DND-41 (cell line): Measurements from ENCODE around the gene PTGES.

Experiments used
- CTCF ChIP-seq: IDR thresholded peaks from 2 replicates; pipeline ENCODE4 v1.5.1; 2012; ENCODE audit warnings: borderline replicate concordance, low read length, moderate library complexity, mild to moderate bottlenecking; ENCODE audit not compliant: poor library complexity, severe bottlenecking; ENCODE audit errors: extremely low read depth
- EZH2 ChIP-seq: IDR thresholded peaks from 3 replicates; pipeline ENCODE4 v1.6.1; 2012; ENCODE audit warnings: borderline replicate concordance, low read depth, mild to moderate bottlenecking, moderate library complexity, low read length, inconsistent platforms; ENCODE audit not compliant: severe bottlenecking

GRCh38 chr9:129762985-129763926, 10.4 kb upstream of the PTGES start:
- TF ChIP-seq CTCF = no peak
- no peak for TF ChIP-seq EZH2
